Testis (tissue), 3 donors: Measurements from ENCODE around the gene PAF1. TPM values are rescaled to one million over a fixed set of nuclear protein-coding genes. Genes with fewer than 3 reads are reported as not detected.

Source experiments
- DNase-seq: peaks from one replicate; pipeline ENCODE4 v3.0.0-alpha.2; 2019
- H3K27ac ChIP-seq, 2 donors: fragments of 200-600 bp; sonication (generic); one replicate each; pipeline ENCODE4 v1.5.1; 2019
- H3K27me3 ChIP-seq: fragments of 200-600 bp; sonication (generic); one replicate; pipeline ENCODE4 v1.5.1; 2019
- H3K36me3 ChIP-seq: fragments of 200-600 bp; sonication (generic); one replicate; pipeline ENCODE4 v1.5.1; 2017; ENCODE audit warnings: low read depth; ENCODE audit errors: missing control alignments
- H3K4me1 ChIP-seq: fragments of 200-600 bp; sonication (generic); one replicate; pipeline ENCODE4 v1.5.1; 2019
- H3K4me3 ChIP-seq, 2 donors: fragments of 200-600 bp; sonication (generic); one replicate each; pipeline ENCODE4 v1.5.1; 2017 to 2019
- H3K9me3 ChIP-seq: fragments of 200-600 bp; sonication (generic); one replicate; pipeline ENCODE4 v1.5.1; 2017
- POLR2A ChIP-seq: fragments of 450-650 bp; IDR thresholded peaks from one replicate; pipeline ENCODE4 v1.6.1; 2017; ENCODE audit warnings: antibody characterized with exemption, mild to moderate bottlenecking, moderate library complexity
- WGBS, 2 donors: methylation state at CpG; one replicate each; pipeline ENCODE4 v1.1.5; 2018; 5-methylcytosine and 5-hydroxymethylcytosine counted together
- intact Hi-C: fragments of 100-400 bp; cut with DNase I; formaldehyde crosslinking; loops from one replicate; pipeline ENCODE4 v1.15.1; 2023; ENCODE audit warnings: low total_unique reads
- polyA plus RNA-seq: library from polyadenylated mRNA; stranded (reverse); fragments of 350-450 nt; fragmentation: Illumina TruSeq; extraction: RNeasy Lipid Tissue Mini Kit (QIAGEN cat#74804); gene quantifications from one replicate; pipeline ENCODE4 v1.2.3, GENCODE V29; 2014; ENCODE audit warnings: low read depth, low replicate concordance; ENCODE audit not compliant: insufficient read depth
- total RNA-seq, 2 donors: library from RNA; depleted of rRNA; stranded (reverse); fragments of >200 nt; gene quantifications; one replicate each; pipeline ENCODE4 v1.2.3, GENCODE V29; 2016
- TF ChIP-seq, protein P1 (sequence below), 3 experiments: fragments of 450-650 bp in 2 of 3; fragments of 200-600 bp in 1 of 3; sonication (generic) in 1 of 3; IDR thresholded peaks; one replicate each; pipeline ENCODE4 v1.5.1; 2016 to 2019; ENCODE audit warnings: antibody characterized with exemption in 3 of 3, mild to moderate bottlenecking in 2 of 3, moderate library complexity in 1 of 3

The PAF1 gene
- total and polyA plus RNA-seq, 3 donors from 2014 or later: 70.7 to 154 (median 74.6) TPM

DNA sequence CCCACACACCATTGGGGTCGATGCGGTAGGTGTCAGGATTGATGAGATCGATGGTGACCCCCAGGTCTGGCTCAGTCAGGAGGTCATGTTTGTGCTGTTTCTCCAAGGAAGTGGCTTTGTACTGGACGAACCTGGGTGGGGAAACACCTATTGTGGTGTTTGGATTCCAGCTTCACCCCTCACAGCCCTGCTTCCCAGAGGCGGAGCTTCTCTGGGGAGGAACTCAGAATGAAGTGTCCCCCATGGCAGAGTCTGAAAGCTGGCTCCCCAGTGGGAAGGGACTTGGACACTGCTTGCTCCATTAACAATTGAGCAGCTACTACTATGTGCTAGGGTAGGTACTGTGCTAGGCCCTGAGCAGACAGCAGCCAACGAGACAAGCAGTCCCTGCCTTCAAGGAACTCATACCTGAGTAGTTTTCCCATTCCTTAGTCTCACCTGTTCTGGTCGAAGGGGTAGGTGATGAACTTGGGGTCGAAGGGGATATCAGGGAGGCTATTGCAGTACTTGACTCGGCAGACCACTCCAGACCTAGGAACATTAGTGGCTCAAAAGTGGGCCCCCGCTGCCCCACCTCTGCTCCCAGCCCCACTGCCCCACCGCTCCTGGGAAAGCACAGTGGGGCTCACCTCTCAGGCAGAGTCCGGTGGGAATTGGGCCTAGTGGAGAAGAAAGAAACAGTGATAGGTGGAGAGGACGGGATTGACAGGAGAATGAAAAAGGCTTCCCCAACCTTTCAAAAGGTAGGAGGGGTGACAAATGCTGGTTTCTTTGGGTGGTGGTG lies 1.1 kb downstream of the PAF1 start:
- no peak for TF ChIP-seq POLR2A
- TF ChIP-seq, protein P1, sequence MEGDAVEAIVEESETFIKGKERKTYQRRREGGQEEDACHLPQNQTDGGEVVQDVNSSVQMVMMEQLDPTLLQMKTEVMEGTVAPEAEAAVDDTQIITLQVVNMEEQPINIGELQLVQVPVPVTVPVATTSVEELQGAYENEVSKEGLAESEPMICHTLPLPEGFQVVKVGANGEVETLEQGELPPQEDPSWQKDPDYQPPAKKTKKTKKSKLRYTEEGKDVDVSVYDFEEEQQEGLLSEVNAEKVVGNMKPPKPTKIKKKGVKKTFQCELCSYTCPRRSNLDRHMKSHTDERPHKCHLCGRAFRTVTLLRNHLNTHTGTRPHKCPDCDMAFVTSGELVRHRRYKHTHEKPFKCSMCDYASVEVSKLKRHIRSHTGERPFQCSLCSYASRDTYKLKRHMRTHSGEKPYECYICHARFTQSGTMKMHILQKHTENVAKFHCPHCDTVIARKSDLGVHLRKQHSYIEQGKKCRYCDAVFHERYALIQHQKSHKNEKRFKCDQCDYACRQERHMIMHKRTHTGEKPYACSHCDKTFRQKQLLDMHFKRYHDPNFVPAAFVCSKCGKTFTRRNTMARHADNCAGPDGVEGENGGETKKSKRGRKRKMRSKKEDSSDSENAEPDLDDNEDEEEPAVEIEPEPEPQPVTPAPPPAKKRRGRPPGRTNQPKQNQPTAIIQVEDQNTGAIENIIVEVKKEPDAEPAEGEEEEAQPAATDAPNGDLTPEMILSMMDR (IDR thresholded peaks at IDR 0.05): no peak
- no peak for DNase-seq
- Histone ChIP-seq H3K4me1 (peaks cover 21% of the 10 kb centered on the region), H3K27ac (peak overlapping the region; percentile 99 to 100), H3K4me3 (peak overlapping the region; percentile 89 to 91), H3K27me3 (no peaks in the 10 kb centered on the region), H3K9me3 (no peaks in the 10 kb centered on the region), H3K36me3 (no peaks in the 10 kb centered on the region)
- intact Hi-C loops: no loop called here
- 42 to 48% methylated on average over 12 to 13 of the region's 13 CpGs for WGBS, 2 donors

DNA sequence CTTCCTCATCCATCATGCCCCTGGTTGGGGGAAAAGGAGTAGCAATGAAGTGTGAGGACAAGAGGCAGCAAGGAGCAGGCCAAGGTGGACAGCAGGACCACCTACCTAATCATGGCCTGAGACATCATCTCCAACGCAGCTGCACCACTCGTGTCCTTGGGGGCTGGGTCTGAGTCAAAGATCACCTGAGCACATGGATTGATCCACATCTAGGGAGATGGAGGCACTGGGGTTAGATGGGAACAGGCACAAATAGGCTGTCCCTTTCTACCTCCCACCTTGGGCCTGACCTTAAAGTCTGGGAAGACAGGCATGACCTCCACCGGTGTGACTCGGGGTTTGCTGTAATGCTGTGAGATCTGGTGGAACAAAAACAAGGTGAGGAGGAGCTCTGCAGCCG lies 2.2 kb downstream of the PAF1 start:
- no peak for DNase-seq
- Histone ChIP-seq H3K27me3 (no peaks in the 10 kb centered on the region), H3K4me1 (peaks cover 21% of the 10 kb centered on the region), H3K27ac (no peak overlapping the region), H3K9me3 (no peaks in the 10 kb centered on the region), H3K4me3 (no peak overlapping the region), H3K36me3 (no peaks in the 10 kb centered on the region)
- TF ChIP-seq POLR2A: no peak
- TF ChIP-seq, protein P1 (IDR thresholded peaks at IDR 0.05): no peak
- WGBS, 2 donors: 81 to 84% methylated on average over 5 of the region's 5 CpGs
- intact Hi-C loops: no loop called here

DNA sequence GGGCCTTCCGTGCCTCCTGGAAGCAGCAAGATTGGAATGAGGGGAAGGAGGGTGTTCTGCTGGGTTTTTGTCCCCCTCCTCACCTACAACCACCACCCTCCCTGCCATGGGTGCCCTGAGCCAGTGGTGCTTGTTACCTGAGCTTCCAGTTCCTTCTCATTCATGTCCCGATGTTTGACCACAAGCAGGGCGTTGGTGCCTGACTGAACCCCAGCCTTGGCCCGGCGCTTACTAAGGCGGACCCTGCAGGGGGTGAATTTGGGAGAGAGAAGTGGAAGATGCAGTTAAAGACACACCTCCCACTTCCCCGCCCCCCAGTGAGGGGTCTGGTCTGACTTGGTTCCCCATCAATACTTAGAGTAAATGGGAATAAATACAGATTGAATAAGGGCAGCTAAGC lies 4.3 kb downstream of the PAF1 start:
- no peak for TF ChIP-seq POLR2A
- TF ChIP-seq, protein P1 (IDR thresholded peaks at IDR 0.05): no peak
- 83 to 86% methylated on average over 7 of the region's 7 CpGs for WGBS, 2 donors
- H3K4me3 ChIP-seq: no peak overlapping the region
- no peaks in the 10 kb centered on the region for H3K36me3 ChIP-seq
- intact Hi-C loops: no loop called here
- H3K27ac ChIP-seq: no peak overlapping the region
- H3K4me1 ChIP-seq: peaks cover 11% of the 10 kb centered on the region
- H3K27me3 ChIP-seq: no peaks in the 10 kb centered on the region
- no peaks in the 10 kb centered on the region for H3K9me3 ChIP-seq
- no peak for DNase-seq

DNA sequence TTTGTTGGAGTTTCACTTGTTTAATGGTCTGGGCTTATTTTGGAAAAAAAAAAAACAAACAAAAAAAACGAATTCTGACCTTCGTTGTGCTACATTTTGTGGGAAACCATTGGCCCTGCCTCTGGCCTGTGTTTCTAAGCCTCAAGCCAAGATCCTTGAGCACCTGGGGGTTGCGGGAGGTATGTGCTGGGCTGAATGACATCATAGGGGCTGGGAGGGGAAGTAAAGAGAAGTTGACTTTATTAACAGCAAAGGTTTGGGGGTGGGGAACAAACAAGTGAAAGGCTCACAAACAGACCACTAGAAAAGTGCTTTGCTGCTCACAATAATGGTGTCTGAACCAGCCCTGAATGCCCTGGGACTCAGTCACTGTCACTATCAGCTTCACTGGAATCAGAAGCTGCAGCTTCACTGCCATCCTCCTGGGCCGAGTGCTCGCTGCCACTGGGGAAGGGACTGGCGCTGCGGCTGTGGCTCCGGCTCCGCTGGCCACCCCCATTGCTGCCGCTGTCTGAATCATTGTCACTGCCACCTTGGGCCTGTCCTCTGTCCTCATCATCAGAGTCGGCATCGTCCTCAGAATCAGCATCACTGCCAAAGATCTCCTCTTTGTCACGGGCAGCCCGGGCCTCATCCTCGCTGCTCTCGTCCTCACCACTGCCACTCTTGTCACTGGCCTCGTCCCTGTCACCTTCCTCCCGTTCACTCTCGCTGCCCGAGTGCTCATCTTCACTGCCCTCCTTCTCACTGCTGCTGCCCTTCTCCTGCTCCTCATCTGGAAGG lies 5.1 kb downstream of the PAF1 start:
- DNase-seq: no peak
- Histone ChIP-seq H3K27me3 (no peaks in the 10 kb centered on the region), H3K27ac (no peak overlapping the region), H3K9me3 (no peaks in the 10 kb centered on the region), H3K4me3 (no peak overlapping the region), H3K36me3 (no peaks in the 10 kb centered on the region), H3K4me1 (peaks cover 9% of the 10 kb centered on the region)
- WGBS, 2 donors: 78 to 80% methylated on average over 20 of the region's 20 CpGs
- intact Hi-C loops: no loop called here
- TF ChIP-seq, protein P1 (IDR thresholded peaks at IDR 0.05): no peak
- TF ChIP-seq POLR2A: no peak
